ENCODE results near the gene NUP54.

Gene NUP54

DNA sequence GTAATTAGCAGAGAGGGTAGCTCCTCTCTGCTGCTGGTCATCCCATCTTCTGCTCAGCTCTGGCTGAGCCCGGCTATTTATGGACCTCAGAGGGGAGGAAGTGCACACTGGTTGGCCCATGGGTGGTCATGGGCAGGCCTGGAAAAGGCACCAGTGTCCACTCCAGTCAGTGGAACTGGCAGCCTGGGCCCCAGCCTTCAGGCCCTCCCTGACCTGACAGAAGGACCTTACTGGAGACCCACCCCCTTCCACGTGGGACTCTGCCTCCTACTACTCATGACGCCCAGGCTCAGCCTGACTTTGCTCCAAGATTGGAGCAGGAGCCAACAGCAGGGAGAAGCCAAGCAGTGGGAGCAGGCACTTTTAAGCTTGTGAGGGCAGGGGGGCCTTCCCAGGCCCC is 81.7 kb downstream of the NUP54 start:
- no peak for DNase-seq
